ENCODE results near the gene TUBA4A. TPM values are rescaled to one million over a fixed set of nuclear protein-coding genes. Genes with fewer than 3 reads are reported as not detected.

Gene TUBA4A
- total and polyA plus RNA-seq, 2 experiments from 2014 or later = 44.3 to 77.7 TPM

GRCh38 chr2:219298759-219299371 is 45.1 kb upstream of the TUBA4A start:
- Histone ChIP-seq H3K4me2 (peak overlapping the region; percentile 64), H3K4me3 (peak overlapping the region; percentile 27; the same call in 1 of the 2 replicates), H3K36me3 (ENCODE audit: insufficient read depth) (no peaks in the 10 kb centered on the region), H3K4me1 (ENCODE audit: insufficient read depth) (peaks cover 9% of the 10 kb centered on the region), H3K79me2 (replicated peaks; ENCODE audit: insufficient read depth) (no peaks in the 10 kb centered on the region), H2AFZ (peak overlapping the region; percentile 96), H3K27me3 (ENCODE audit: insufficient read depth) (peaks cover 12% of the 10 kb centered on the region), H3F3A (replicated peaks; ENCODE audit: low read depth) (peaks cover 5% of the 10 kb centered on the region; the same call in 1 of the 2 replicates), H3K27ac (ENCODE audit: low read depth) (no peak overlapping the region), H4K20me1 (replicated peaks; ENCODE audit: insufficient read depth) (no peaks in the 10 kb centered on the region), H3K9me2 (ENCODE audit: insufficient read depth) (no peaks in the 10 kb centered on the region)
- Mint-ChIP-seq H3K27me3 (ENCODE audit: insufficient read depth, low read depth, poor library complexity) (peaks cover 32% of the 10 kb centered on the region), H3K27ac (no peak overlapping the region), H3K36me3 (ENCODE audit: low read depth) (no peaks in the 10 kb centered on the region; the same call in 2 of the 3 replicates), H3K9me3 (no peaks in the 10 kb centered on the region; the same call in 1 of the 3 replicates), H3K4me3 (peak overlapping the region; percentile 42; the same call in 1 of the 3 replicates), H3K4me1 (peaks cover 12% of the 10 kb centered on the region)
- DNase-seq (ENCODE audit: low spot score) (peak; percentile 87), ATAC-seq (peak; percentile 60)
- no peak for TF ChIP-seq ZNF462 (CRISPR knock-in tag; IDR thresholded peaks at IDR 0.05)
- peak; percentile 86 to 97 for TF ChIP-seq CTCF (conservative IDR thresholded peaks at IDR 0.05; ENCODE audit: low read depth in 2 of 2)
- TF ChIP-seq REST (IDR thresholded peaks at IDR 0.05; ENCODE audit: unreplicated experiment) = peak; percentile 30
